Stimulated activated memory B cell treated with anti-CD40 and anti-IgM and Interleukin-4, amounts not matched to agents 10 μg/mL and 1 μg/mL and 100 μg/mL, for 72 hours (primary cell): Measurements from ENCODE around the gene ROBO1.
"Not testable (repeated sequence)": the region's sequence is repeated elsewhere in the genome, so short reads cannot be mapped to it uniquely, and the experiment has no call there.

Experiments
- ATAC-seq: fragments of 150-1000 bp; cut with Tn5 transposase; 2 replicates; pipeline ENCODE4 v1.10.0; 2021
- H3K27ac Mint-ChIP-seq: one replicate; pipeline ENCODE4 v1.8.0; 2022; ENCODE audit warnings: mild to moderate bottlenecking, mixed read lengths
- H3K27me3 Mint-ChIP-seq: one replicate; pipeline ENCODE4 v1.8.0; 2022; ENCODE audit warnings: mixed read lengths
- H3K36me3 Mint-ChIP-seq: one replicate; pipeline ENCODE4 v1.8.0; 2022; ENCODE audit warnings: mixed read lengths
- H3K4me1 Mint-ChIP-seq: one replicate; pipeline ENCODE4 v1.8.0; 2022; ENCODE audit warnings: mixed read lengths
- H3K4me3 Mint-ChIP-seq: one replicate; pipeline ENCODE4 v1.8.0; 2022; ENCODE audit warnings: mild to moderate bottlenecking, moderate library complexity, mixed read lengths
- H3K9me3 Mint-ChIP-seq: one replicate; pipeline ENCODE4 v1.8.0; 2022; ENCODE audit warnings: mixed read lengths

ROBO1 gene

DNA sequence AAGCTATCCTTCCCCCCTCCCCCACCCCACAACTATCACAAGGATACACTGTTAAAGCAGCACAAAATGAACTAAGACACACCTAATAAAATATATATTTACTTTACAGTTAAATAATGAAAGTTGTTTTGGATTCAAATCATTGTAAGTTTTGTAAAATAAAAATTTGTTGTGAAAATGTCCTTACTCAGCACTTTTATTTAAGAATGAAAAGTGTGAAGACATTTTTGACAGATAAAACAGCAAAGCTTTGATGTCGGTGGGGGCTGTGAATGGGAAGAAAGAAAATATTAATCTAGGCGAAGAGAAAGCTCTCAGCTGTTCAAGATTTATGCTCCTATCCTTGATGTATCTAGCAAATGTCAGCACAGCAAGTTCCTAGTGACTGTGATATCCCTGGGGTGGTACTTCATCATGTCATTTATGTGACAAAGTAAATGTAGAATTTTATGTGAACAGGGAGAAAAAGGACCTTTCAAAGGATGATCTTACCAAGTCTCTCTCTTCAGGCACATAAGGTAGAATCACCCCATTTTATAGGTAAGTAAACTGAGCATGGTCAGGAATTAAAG is 216.4 kb downstream of the ROBO1 start:
- no peak overlapping the region for H3K27ac Mint-ChIP-seq
- ATAC-seq, result no peak
- H3K36me3 Mint-ChIP-seq, result no peaks in the 10 kb centered on the region
- H3K9me3 Mint-ChIP-seq, result peaks cover 2% of the 10 kb centered on the region
- H3K4me1 Mint-ChIP-seq, result no peaks in the 10 kb centered on the region
- H3K4me3 Mint-ChIP-seq, result no peak overlapping the region
- no peaks in the 10 kb centered on the region for H3K27me3 Mint-ChIP-seq

DNA sequence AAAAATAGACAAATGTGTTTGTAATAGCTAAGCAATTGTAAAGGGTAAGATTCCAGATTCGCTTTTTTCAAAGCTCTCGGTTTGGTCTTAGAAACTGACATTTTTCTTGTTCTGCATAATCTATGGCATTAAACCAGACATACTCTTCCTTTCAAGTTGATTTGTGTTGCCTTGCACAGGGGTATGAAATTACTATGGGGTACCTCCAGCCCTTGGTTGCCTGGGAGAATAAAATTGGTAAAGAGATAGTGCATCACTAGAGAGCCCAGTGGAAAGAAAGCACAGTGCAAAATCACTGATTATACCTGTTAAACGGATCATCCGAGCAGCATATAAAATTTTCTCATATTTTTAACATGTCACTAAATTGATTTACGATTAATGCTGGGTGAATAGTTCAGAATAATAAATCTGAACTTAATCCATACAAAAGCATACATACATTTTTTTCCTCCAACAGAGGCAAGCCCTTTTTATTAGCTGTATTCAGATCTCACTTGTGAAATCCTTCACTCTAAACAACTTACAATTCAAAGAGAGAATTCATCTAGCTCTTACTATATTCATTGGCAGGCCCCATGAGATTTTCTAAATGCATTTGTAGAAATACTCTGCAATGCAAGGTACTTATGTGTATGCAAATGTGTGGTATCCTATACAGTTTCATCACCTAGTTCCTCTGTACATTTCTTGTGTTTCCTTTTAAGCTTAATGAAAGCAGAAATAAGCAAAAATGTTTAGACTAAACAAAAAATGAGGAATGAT is 224.4 kb downstream of the ROBO1 start:
- peaks cover 2% of the 10 kb centered on the region for H3K9me3 Mint-ChIP-seq
- no peaks in the 10 kb centered on the region for H3K36me3 Mint-ChIP-seq
- H3K4me1 Mint-ChIP-seq, result no peaks in the 10 kb centered on the region
- no peaks in the 10 kb centered on the region for H3K27me3 Mint-ChIP-seq
- H3K4me3 Mint-ChIP-seq, result no peak overlapping the region
- H3K27ac Mint-ChIP-seq, result no peak overlapping the region
- no peak for ATAC-seq

GRCh38 chr3:79534727-79535126 is 233.1 kb downstream of the ROBO1 start:
- Mint-ChIP-seq H3K4me1 (no peaks in the 10 kb centered on the region), H3K27ac (no peak overlapping the region), H3K4me3 (no peak overlapping the region), H3K9me3 (peaks cover 10% of the 10 kb centered on the region), H3K36me3 (no peaks in the 10 kb centered on the region), H3K27me3 (no peaks in the 10 kb centered on the region)
- no peak for ATAC-seq

DNA sequence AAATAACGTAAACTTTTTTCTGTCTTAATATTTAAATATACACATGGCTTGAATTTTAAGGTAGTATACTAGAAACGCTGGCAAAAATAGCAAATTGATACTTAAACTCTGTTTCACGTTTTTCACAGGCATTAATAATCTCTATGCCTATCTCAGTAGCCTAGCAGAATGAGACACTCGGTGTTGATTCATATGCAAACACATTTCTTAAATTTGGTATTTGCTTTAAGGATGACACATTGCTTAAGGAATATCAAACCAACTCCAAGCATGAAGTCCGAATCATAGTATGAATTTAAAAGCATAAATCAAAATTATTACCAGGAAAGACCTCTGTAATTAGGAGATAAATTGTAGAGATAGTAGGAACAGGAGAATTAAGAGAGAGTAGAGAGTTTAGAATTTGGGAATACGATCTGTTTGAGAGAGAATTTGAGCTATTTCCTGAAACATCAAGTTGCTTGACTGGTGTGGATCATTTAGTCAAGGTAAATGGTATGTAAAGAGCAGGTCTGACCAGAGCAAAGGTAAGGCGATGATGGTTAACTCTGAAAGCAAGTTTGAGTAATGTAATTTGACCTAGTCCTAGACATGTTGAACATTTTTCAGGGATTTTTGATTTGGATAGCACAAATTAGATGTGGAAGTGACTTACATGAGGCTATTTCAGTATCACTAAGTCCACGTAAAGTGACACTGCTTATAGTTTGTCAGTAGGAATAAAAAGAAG is 236.1 kb downstream of the ROBO1 start:
- Mint-ChIP-seq H3K9me3 (peaks cover 8% of the 10 kb centered on the region), H3K4me3 (no peak overlapping the region), H3K4me1 (no peaks in the 10 kb centered on the region), H3K36me3 (no peaks in the 10 kb centered on the region), H3K27me3 (no peaks in the 10 kb centered on the region), H3K27ac (no peak overlapping the region)
- ATAC-seq, result no peak

GRCh38 chr3:79521221-79521848 is 246.5 kb downstream of the ROBO1 start:
- Mint-ChIP-seq H3K27ac (no peak overlapping the region), H3K9me3 (peaks cover 1% of the 10 kb centered on the region), H3K27me3 (no peaks in the 10 kb centered on the region), H3K4me3 (no peak overlapping the region), H3K4me1 (no peaks in the 10 kb centered on the region), H3K36me3 (no peaks in the 10 kb centered on the region)
- ATAC-seq, result no peak

GRCh38 chr3:79517766-79518413 is 249.9 kb downstream of the ROBO1 start:
- Mint-ChIP-seq H3K9me3 (peaks cover 3% of the 10 kb centered on the region), H3K4me1 (no peaks in the 10 kb centered on the region), H3K27ac (no peak overlapping the region), H3K36me3 (no peaks in the 10 kb centered on the region), H3K4me3 (no peak overlapping the region), H3K27me3 (no peaks in the 10 kb centered on the region)
- ATAC-seq, result no peak

DNA sequence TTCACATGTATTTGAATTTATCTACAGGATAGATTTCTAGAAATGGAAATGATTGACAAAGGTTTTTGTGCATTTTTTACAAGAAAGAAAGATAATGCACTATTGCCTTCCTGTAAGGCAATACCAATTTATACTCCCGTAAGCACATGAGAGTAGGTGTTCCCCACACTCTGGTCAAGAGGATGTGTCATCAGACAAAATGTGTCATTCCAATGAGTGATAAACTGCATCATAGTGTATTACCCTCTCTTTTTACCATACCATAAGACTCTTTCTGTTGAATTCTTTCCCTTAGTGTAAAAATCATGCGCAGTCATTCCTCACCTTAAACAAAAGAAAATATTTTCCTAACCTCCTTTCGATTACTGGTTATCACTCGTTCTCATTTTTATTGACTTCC is 251.0 kb downstream of the ROBO1 start:
- no peak for ATAC-seq
- Mint-ChIP-seq H3K4me3 (no peak overlapping the region), H3K36me3 (no peaks in the 10 kb centered on the region), H3K27me3 (no peaks in the 10 kb centered on the region), H3K9me3 (peaks cover 3% of the 10 kb centered on the region), H3K4me1 (no peaks in the 10 kb centered on the region), H3K27ac (no peak overlapping the region)

DNA sequence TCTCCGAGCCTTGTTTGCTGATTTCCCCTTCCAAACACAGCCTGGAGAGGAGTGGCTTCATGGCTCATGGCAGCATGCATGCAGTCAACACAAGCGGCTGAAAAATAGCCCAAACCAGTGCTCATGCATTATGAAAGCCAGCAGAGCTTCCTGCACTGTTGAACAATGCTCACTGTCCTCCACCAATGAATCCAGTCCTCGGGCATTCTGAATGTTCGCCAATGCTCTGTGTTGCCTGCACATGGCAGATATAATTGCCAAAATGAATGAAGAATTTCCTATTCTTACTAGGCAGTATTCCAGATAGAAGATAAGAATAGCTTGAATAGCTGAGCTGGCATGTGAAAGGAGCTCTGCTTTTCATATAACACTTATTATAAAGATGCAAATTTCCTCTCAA is 252.7 kb downstream of the ROBO1 start:
- Mint-ChIP-seq H3K27ac (no peak overlapping the region), H3K9me3 (peaks cover 3% of the 10 kb centered on the region), H3K4me1 (no peaks in the 10 kb centered on the region), H3K4me3 (no peak overlapping the region), H3K36me3 (no peaks in the 10 kb centered on the region), H3K27me3 (no peaks in the 10 kb centered on the region)
- ATAC-seq, result no peak

DNA sequence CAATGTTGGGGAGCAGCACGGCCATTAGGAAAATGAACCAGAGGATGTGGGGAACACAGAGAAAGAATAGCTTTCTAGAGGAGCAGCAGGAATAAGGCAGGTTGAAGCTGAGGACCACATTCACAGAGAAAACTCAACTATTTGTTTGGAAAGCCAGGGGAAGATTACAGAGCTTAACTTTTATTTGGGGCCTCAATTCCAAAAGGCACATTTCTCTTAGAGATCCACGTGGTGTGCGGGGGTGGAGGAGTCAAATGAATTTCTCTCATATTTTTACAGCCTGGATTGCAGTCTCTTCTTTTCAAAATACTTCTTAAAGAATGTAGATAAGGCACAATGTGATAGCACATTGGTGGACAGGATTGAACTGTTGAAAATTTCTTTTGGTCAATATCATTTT is 253.7 kb downstream of the ROBO1 start:
- no peaks in the 10 kb centered on the region for H3K4me1 Mint-ChIP-seq
- no peaks in the 10 kb centered on the region for H3K36me3 Mint-ChIP-seq
- H3K9me3 Mint-ChIP-seq, result peaks cover 3% of the 10 kb centered on the region
- no peak for ATAC-seq
- H3K27me3 Mint-ChIP-seq, result no peaks in the 10 kb centered on the region
- H3K4me3 Mint-ChIP-seq, result no peak overlapping the region
- no peak overlapping the region for H3K27ac Mint-ChIP-seq

GRCh38 chr3:79506751-79507150 is 261.0 kb downstream of the ROBO1 start:
- Mint-ChIP-seq H3K27ac (no peak overlapping the region), H3K4me3 (no peak overlapping the region), H3K9me3 (peaks cover 5% of the 10 kb centered on the region), H3K36me3 (no peaks in the 10 kb centered on the region), H3K4me1 (no peaks in the 10 kb centered on the region), H3K27me3 (no peaks in the 10 kb centered on the region)
- ATAC-seq, result no peak

DNA sequence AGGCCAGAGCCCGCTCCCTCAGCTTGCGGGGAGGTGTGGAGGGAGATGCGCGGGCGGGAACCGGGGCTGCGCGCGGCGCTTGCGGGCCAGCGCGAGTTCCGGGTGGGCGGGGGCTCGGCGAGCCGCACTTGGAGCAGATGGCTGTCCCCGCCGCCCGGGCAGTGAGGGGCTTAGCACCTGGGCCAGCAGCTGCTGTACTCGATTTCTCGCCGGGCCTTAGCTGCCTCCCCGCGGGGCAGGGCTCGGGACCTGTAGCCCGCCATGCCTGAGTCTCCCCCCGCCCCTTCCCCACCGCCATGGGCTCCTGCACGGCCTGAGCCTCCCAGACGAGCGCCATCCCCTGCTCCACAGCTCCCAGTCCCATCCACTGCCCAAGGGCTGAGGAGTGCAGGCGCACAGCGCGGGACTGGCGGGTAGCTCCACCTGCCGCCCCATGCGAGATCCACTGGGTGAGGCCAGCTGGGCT is 265.5 kb downstream of the ROBO1 start:
- not testable (repeated sequence) for ATAC-seq, H3K36me3 Mint-ChIP-seq, H3K27ac Mint-ChIP-seq, H3K4me3 Mint-ChIP-seq, H3K9me3 Mint-ChIP-seq, H3K27me3 Mint-ChIP-seq, H3K4me1 Mint-ChIP-seq

- ATAC-seq, result no peak
- no peaks in the 10 kb centered on the region for H3K27me3 Mint-ChIP-seq
- no peak overlapping the region for H3K4me3 Mint-ChIP-seq
Observed at GRCh38 chr3:79497447-79498111, 270.2 kb downstream of the ROBO1 start.

DNA sequence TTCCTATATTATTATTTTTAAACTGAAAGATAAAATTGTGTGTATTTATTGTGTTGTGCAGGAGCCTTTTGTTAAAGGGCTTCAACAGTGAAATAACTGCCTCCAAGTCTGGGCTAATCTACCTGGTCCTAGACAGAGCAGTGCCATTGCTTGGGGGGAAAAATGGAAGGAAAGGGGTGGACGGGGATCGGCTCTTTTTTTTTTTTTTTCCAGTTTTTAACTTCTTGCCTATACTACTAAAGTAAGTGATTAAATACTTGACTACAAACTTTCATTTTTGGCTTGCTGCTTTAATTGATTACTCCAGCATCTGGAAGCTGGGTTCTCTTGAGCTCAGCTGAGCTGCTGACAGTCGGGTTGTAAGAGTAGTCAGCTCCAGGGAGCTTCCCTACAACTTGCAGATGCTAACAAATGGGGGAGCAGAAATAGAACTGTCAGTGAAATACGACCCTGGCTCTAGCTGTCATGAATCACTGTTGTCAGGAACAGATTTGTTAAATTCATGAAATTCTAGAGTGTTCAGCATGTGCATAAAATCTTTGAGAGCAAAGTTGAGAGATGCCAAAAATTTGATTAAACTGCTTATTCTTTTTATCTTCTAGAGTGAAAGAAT is 276.7 kb downstream of the ROBO1 start:
- no peak overlapping the region for H3K4me3 Mint-ChIP-seq

More at GRCh38 chr3:79497447-79498111, 270.2 kb downstream of the ROBO1 start:
- Mint-ChIP-seq H3K9me3 (peaks cover 2% of the 10 kb centered on the region), H3K36me3 (no peaks in the 10 kb centered on the region), H3K27ac (no peak overlapping the region), H3K4me1 (no peaks in the 10 kb centered on the region)

More for the DNA sequence above, 276.7 kb downstream of the ROBO1 start:
- ATAC-seq, result no peak
- no peaks in the 10 kb centered on the region for H3K27me3 Mint-ChIP-seq
- no peaks in the 10 kb centered on the region for H3K36me3 Mint-ChIP-seq
- no peaks in the 10 kb centered on the region for H3K4me1 Mint-ChIP-seq
- peaks cover 3% of the 10 kb centered on the region for H3K9me3 Mint-ChIP-seq
- no peak overlapping the region for H3K27ac Mint-ChIP-seq
